ENCODE data around the gene TRIM15.

TRIM15 gene

DNA sequence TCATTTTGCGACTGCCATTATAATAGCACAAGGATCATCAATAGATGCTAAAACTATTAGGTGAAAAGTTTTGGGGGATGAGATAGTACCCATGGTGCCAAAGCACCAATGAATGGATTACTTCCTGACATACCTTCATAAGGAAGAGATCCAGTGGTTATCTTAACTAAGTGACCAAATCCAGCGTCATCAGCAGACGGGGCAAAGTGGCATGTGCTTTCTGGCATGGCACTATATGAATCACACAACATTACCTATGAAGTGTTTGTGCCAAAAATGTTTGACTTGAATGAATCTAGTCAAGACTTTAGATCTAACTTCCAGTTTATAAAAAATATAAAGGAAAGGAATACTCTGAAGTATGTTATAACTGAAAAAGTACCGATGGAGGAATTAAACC lies 39.0 kb downstream of the TRIM15 start:
- Histone ChIP-seq H3K36me3 (replicated peaks) (peaks cover 14% of the 10 kb centered on the region), H3K4me3 (ENCODE audit: low read depth, low read length) (no peak overlapping the region), H3K27me3 (replicated peaks) (no peaks in the 10 kb centered on the region), H3K27ac (no peak overlapping the region)
- in situ Hi-C loops (cut with HindIII; ENCODE audit: low pct_ligation_motif_present, low sequenced_read_pairs) = no loop called here
- DNase-seq = no peak
- TF ChIP-seq, protein P1, sequence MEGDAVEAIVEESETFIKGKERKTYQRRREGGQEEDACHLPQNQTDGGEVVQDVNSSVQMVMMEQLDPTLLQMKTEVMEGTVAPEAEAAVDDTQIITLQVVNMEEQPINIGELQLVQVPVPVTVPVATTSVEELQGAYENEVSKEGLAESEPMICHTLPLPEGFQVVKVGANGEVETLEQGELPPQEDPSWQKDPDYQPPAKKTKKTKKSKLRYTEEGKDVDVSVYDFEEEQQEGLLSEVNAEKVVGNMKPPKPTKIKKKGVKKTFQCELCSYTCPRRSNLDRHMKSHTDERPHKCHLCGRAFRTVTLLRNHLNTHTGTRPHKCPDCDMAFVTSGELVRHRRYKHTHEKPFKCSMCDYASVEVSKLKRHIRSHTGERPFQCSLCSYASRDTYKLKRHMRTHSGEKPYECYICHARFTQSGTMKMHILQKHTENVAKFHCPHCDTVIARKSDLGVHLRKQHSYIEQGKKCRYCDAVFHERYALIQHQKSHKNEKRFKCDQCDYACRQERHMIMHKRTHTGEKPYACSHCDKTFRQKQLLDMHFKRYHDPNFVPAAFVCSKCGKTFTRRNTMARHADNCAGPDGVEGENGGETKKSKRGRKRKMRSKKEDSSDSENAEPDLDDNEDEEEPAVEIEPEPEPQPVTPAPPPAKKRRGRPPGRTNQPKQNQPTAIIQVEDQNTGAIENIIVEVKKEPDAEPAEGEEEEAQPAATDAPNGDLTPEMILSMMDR (IDR thresholded peaks at IDR 0.05; ENCODE audit: low read depth, low read length, missing control alignments) = no peak

- TF ChIP-seq, protein P1 (IDR thresholded peaks at IDR 0.05; ENCODE audit: low read depth, low read length, missing control alignments) = no peak
- no peak overlapping the region for H3K4me3 ChIP-seq (ENCODE audit: low read depth, low read length)
- H3K27ac ChIP-seq = no peak overlapping the region
- in situ Hi-C loops (cut with HindIII; ENCODE audit: low pct_ligation_motif_present, low sequenced_read_pairs) = no loop called here
- DNase-seq = no peak
- H3K36me3 ChIP-seq (replicated peaks) = peaks cover under 1% of the 10 kb centered on the region
- H3K27me3 ChIP-seq (replicated peaks) = no peaks in the 10 kb centered on the region
Measured at GRCh38 chr6:30204116-30204515, 40.8 kb downstream of the TRIM15 start.

DNA sequence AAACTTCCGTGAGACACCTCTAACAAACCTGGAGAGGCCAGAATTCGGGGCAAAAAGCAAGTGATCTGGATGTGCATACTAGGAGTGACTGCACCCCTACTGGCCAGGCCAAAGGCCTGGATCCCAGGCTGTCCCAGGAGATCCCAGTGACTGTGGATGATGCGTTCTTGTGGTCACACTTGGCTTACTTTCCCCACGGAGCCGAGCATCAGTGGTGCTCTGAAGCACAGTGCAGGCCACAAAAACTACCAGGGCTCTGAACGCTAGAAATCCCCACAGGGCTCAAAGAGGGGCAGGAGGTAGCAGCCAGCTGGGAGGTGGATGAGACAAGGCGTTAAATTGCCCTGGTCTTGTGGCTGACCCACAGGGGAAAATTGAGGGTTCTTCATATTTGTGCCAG lies 42.8 kb downstream of the TRIM15 start:
- Histone ChIP-seq H3K36me3 (replicated peaks) (no peaks in the 10 kb centered on the region), H3K4me3 (ENCODE audit: low read depth, low read length) (no peak overlapping the region), H3K27ac (no peak overlapping the region), H3K27me3 (replicated peaks) (no peaks in the 10 kb centered on the region)
- no peak for DNase-seq
- TF ChIP-seq, protein P1 (IDR thresholded peaks at IDR 0.05; ENCODE audit: low read depth, low read length, missing control alignments) = no peak
- in situ Hi-C loops (cut with HindIII; ENCODE audit: low pct_ligation_motif_present, low sequenced_read_pairs) = no loop called here

DNA sequence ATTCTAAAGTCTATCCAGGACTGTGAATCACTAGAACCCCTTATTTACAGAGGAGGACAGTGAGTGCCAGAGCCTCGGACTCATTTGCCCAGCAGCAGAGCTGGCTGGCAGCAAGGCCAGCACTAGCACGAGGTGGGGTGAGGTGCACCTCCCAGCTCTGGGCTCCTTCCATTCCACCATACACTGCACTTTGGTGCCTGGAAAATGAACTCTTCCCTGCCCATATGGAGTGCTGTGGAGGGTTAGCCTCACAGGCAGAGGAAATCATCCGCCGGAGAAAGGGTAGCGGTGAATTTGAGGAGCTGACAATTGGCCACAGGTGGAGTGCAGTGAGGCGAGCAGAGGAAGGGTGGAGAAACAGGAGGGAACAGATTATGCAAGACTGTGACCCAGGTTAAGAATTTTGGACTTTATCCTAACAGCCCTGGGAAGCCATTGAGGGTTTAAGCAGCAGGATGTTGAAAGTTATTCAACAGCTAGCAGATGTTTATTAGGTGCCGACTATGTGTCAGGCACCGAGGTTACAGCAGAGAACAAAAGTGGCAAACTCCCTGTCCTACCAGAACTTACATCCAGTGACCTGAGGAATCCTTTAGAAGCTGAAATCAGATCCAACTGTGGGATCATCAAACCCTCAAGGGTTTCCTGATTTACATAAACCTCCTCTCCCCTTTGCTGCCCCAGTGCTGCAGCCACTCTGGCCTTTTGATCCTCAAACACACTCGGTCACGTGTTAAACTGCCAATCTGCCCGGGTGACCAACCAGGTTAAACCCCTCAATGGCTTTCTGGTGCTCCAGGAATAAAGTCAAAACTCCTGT lies 43.7 kb downstream of the TRIM15 start:
- in situ Hi-C loops (cut with HindIII; ENCODE audit: low pct_ligation_motif_present, low sequenced_read_pairs) = no loop called here
- TF ChIP-seq, protein P1 (IDR thresholded peaks at IDR 0.05; ENCODE audit: low read depth, low read length, missing control alignments) = no peak
- no peaks in the 10 kb centered on the region for H3K36me3 ChIP-seq (replicated peaks)
- no peaks in the 10 kb centered on the region for H3K27me3 ChIP-seq (replicated peaks)
- H3K27ac ChIP-seq = no peak overlapping the region
- no peak for DNase-seq
- H3K4me3 ChIP-seq (ENCODE audit: low read depth, low read length) = no peak overlapping the region

- no peak for DNase-seq
- Histone ChIP-seq H3K27me3 (replicated peaks) (no peaks in the 10 kb centered on the region), H3K36me3 (replicated peaks) (no peaks in the 10 kb centered on the region), H3K27ac (no peak overlapping the region), H3K4me3 (ENCODE audit: low read depth, low read length) (no peak overlapping the region)
- TF ChIP-seq, protein P1 (IDR thresholded peaks at IDR 0.05; ENCODE audit: low read depth, low read length, missing control alignments) = no peak
- in situ Hi-C loops (cut with HindIII; ENCODE audit: low pct_ligation_motif_present, low sequenced_read_pairs) = no loop called here
Measured at GRCh38 chr6:30207619-30208295, 44.4 kb downstream of the TRIM15 start.

All from brain microvascular endothelial cell (primary cell).